Coronary artery (tissue), 2 donors: Measurements from ENCODE around the gene GRK1.
"Not testable (repeated sequence)": the region's sequence is repeated elsewhere in the genome, so short reads cannot be mapped to it uniquely, and the experiment has no call there.

Experiments
- DNase-seq: peaks from one replicate; pipeline ENCODE4 v3.0.0-alpha.2; 2017; ENCODE audit warnings: low spot score
- H3K27ac ChIP-seq, 2 donors: fragments of 200-600 bp; sonication (generic); one replicate each; pipeline ENCODE4 v1.5.1; 2016 to 2019
- H3K4me3 ChIP-seq: fragments of 200-600 bp; sonication (generic); 2 replicates; pipeline ENCODE4 v1.5.1; 2016; ENCODE audit warnings: mild to moderate bottlenecking, moderate library complexity
- CTCF ChIP-seq: fragments of 200-600 bp; sonication (generic); IDR thresholded peaks from one replicate; pipeline ENCODE4 v1.5.1; 2019; ENCODE audit warnings: antibody characterized with exemption

Gene GRK1

GRCh38 chr13:113742445-113743120 lies 75.6 kb downstream of the GRK1 start:
- no peak for DNase-seq
- Histone ChIP-seq H3K27ac (no peak overlapping the region), H3K4me3 (no peak overlapping the region)
- no peak for TF ChIP-seq CTCF

- TF ChIP-seq CTCF, result no peak
- Histone ChIP-seq H3K27ac (no peak overlapping the region), H3K4me3 (no peak overlapping the region)
- no peak for DNase-seq
Observed at GRCh38 chr13:113743366-113744195, 76.6 kb downstream of the GRK1 start.

GRCh38 chr13:113744197-113745000 lies 77.4 kb downstream of the GRK1 start:
- Histone ChIP-seq H3K27ac (no peak overlapping the region), H3K4me3 (no peak overlapping the region)
- TF ChIP-seq CTCF, result no peak
- DNase-seq, result no peak

GRCh38 chr13:113745059-113745458 lies 78.0 kb downstream of the GRK1 start:
- Histone ChIP-seq H3K4me3 (no peak overlapping the region), H3K27ac (no peak overlapping the region)
- TF ChIP-seq CTCF, result no peak
- DNase-seq, result no peak

- DNase-seq, H3K27ac ChIP-seq, H3K4me3 ChIP-seq: not testable (repeated sequence)
Observed at GRCh38 chr13:113745500-113746142, 78.6 kb downstream of the GRK1 start.

GRCh38 chr13:113746143-113746525 lies 79.1 kb downstream of the GRK1 start:
- no peak overlapping the region for H3K27ac ChIP-seq

More at GRCh38 chr13:113746143-113746525, 79.1 kb downstream of the GRK1 start:
- no peak for DNase-seq
- TF ChIP-seq CTCF, result no peak
- H3K4me3 ChIP-seq, result no peak overlapping the region
